Endothelial cell of umbilical vein (primary cell): ENCODE results near the gene BCL11A. TPM values are rescaled to one million over a fixed set of nuclear protein-coding genes. Genes with fewer than 3 reads are reported as not detected.

Source experiments
- BruUV-seq: library from RNA; stranded (reverse); fragments of 400-500 nt; replicated peaks from 2 replicates; lab custom pipeline; 2021; lab: Mats Ljungman, UMichigan
- CTCF ChIA-PET: fragments of 300-600, 350-600 bp; sonication (Branson Sonifier 250); formaldehyde crosslinking; loops from one replicate; lab custom pipeline; 2021; ENCODE audit warnings: antibody characterized with exemption, inconsistent platforms; lab: Charles Lee
- POLR2A ChIA-PET: fragments of 300-600, 350-600 bp; sonication (Branson Sonifier 250); formaldehyde crosslinking; loops from one replicate; lab custom pipeline; 2021; ENCODE audit warnings: antibody characterized with exemption, inconsistent platforms; lab: Charles Lee
- DNase-seq: peaks from one replicate; pipeline ENCODE4 v3.0.0-alpha.2; 2011; ENCODE audit warnings: low read depth, low spot score
- FAIRE-seq: peaks from 2 replicates; lab custom pipeline; 2011; peaks lifted over from hg19 to GRCh38; lab: Jason Lieb, UNC
- H2AFZ ChIP-seq: 2 replicates; pipeline ENCODE4 v1.6.0; 2012; ENCODE audit warnings: low read depth, low read length, control low read depth, inconsistent platforms
- H3K27ac ChIP-seq: 2 replicates; pipeline ENCODE4 v1.5.1; 2011; ENCODE audit warnings: low read depth, mild to moderate bottlenecking, control low read depth, low read length, moderate library complexity; ENCODE audit not compliant: insufficient read depth
- H3K27me3 ChIP-seq, 2 experiments: 2 replicates each; pipeline versions ENCODE4 v1.6.0 to v1.6.1; 2011; ENCODE audit warnings: low read length in 2 of 2, mixed read lengths in 1 of 2; ENCODE audit not compliant: control insufficient read depth in 2 of 2, insufficient read depth in 2 of 2
- H3K36me3 ChIP-seq, 2 experiments: 2 replicates in 1 of 2; 3 replicates in 1 of 2; pipeline ENCODE4 v1.5.1; 2011; ENCODE audit warnings: low read length in 2 of 2, mild to moderate bottlenecking in 1 of 2, moderate library complexity in 1 of 2; ENCODE audit not compliant: control insufficient read depth in 2 of 2, insufficient read depth in 2 of 2; ENCODE audit errors: extremely low read depth in 1 of 2
- H3K4me1 ChIP-seq: 3 replicates; pipeline ENCODE4 v1.5.1; 2011; ENCODE audit warnings: mild to moderate bottlenecking, low read length; ENCODE audit not compliant: control insufficient read depth, insufficient read depth; ENCODE audit errors: extremely low read depth
- H3K4me2 ChIP-seq: 2 replicates; pipeline ENCODE4 v1.6.1; 2011; ENCODE audit warnings: low read length, control low read depth, mixed read lengths; ENCODE audit not compliant: insufficient read depth
- H3K4me3 ChIP-seq, 3 experiments: fragments of 200-600 bp in 1 of 3; sonication (generic), shearing (Covaris generic) in 1 of 3; replicated peaks in 1 of 3; 2 replicates each; pipeline ENCODE4 v1.5.1; 2011 to 2016; ENCODE audit warnings: control low read depth in 3 of 3, low read length in 3 of 3, mild to moderate bottlenecking in 2 of 3, inconsistent platforms in 1 of 3, low read depth in 1 of 3, moderate library complexity in 1 of 3; ENCODE audit not compliant: insufficient read depth in 1 of 3
- H3K79me2 ChIP-seq: 2 replicates; pipeline ENCODE4 v1.6.0; 2012; ENCODE audit warnings: low read length, inconsistent platforms; ENCODE audit not compliant: control insufficient read depth, insufficient read depth
- H3K9ac ChIP-seq: replicated peaks from 2 replicates; pipeline ENCODE3; 2011; ENCODE audit warnings: low read length, control low read depth; ENCODE audit not compliant: insufficient read depth; ENCODE audit errors: extremely low read depth
- H3K9me1 ChIP-seq: replicated peaks from 3 replicates; pipeline ENCODE4 v1.6.0; 2011; ENCODE audit warnings: mild to moderate bottlenecking, low read length; ENCODE audit not compliant: control insufficient read depth, insufficient read depth; ENCODE audit errors: extremely low read depth
- H3K9me3 ChIP-seq: replicated peaks from 2 replicates; pipeline ENCODE4 v1.5.1; 2012; ENCODE audit warnings: low read length, inconsistent platforms; ENCODE audit not compliant: control insufficient read depth, insufficient read depth
- H4K20me1 ChIP-seq: replicated peaks from 2 replicates; pipeline ENCODE3; 2011; ENCODE audit warnings: mild to moderate bottlenecking, low read length; ENCODE audit not compliant: control insufficient read depth, insufficient read depth; ENCODE audit errors: extremely low read depth
- CTCF ChIP-seq, 2 donors: IDR thresholded peaks; 1 replicate in 1 of 2; 2 replicates in 1 of 2; pipeline ENCODE4 v1.5.1; 2011; ENCODE audit warnings: low read length in 2 of 2, mild to moderate bottlenecking in 2 of 2, moderate library complexity in 2 of 2, control low read depth in 1 of 2, inconsistent platforms in 1 of 2, low read depth in 1 of 2; ENCODE audit not compliant: insufficient read depth in 1 of 2; ENCODE audit errors: extremely low read depth in 1 of 2
- EZH2 ChIP-seq: IDR thresholded peaks from 2 replicates; pipeline ENCODE4 v1.6.1; 2012; ENCODE audit warnings: borderline replicate concordance, low read depth, mild to moderate bottlenecking, moderate library complexity, low read length, inconsistent platforms; ENCODE audit not compliant: severe bottlenecking
- FOS ChIP-seq: IDR thresholded peaks from 2 replicates; pipeline ENCODE4 v1.6.1; 2011; ENCODE audit warnings: mild to moderate bottlenecking, low read length, moderate library complexity, borderline replicate concordance; ENCODE audit not compliant: insufficient read depth
- GATA2 ChIP-seq: IDR thresholded peaks from 2 replicates; pipeline ENCODE4 v1.7.0; 2011; ENCODE audit warnings: low read depth, mild to moderate bottlenecking, moderate library complexity, mixed read lengths, low read length; ENCODE audit not compliant: insufficient read length, insufficient read depth
- JUN ChIP-seq: IDR thresholded peaks from 2 replicates; pipeline ENCODE4 v1.6.1; 2011; ENCODE audit warnings: borderline replicate concordance, low read depth; ENCODE audit not compliant: insufficient read length, insufficient read depth
- MAX ChIP-seq: IDR thresholded peaks from 2 replicates; pipeline ENCODE4 v1.6.1; 2011; ENCODE audit not compliant: insufficient read depth, insufficient read length
- MYC ChIP-seq: IDR thresholded peaks from one replicate; pipeline ENCODE4 v1.6.1; 2011; ENCODE audit warnings: mild to moderate bottlenecking, low read depth, low read length
- POLR2A ChIP-seq: IDR thresholded peaks from 2 replicates; pipeline ENCODE4 v1.6.1; 2012; ENCODE audit warnings: low read depth, mild to moderate bottlenecking, control low read depth, low read length
- POLR2AphosphoS5 ChIP-seq: IDR thresholded peaks from 2 replicates; pipeline ENCODE4 v1.6.1; 2012; ENCODE audit warnings: low read depth, mild to moderate bottlenecking, control low read depth, low read length, moderate library complexity; ENCODE audit not compliant: insufficient read depth
- dilution Hi-C: fragments of 300-500 bp; cut with MboI; formaldehyde crosslinking; loops from one replicate; pipeline ENCODE4 v1.15.0; 2019; ENCODE audit warnings: low sequenced_read_pairs; ENCODE audit not compliant: extremely low pct_ligation_motif_present
- intact Hi-C: fragments of 100-400 bp; cut with micrococcal nuclease; formaldehyde crosslinking; loops from one replicate; pipeline ENCODE4 v1.10.0; 2022
- polyA plus RNA-seq, 4 experiments: library from polyadenylated mRNA; depleted of rRNA in 3 of 4; stranded (reverse) in 3 of 4; unstranded in 1 of 4; fragments of >200 nt; gene quantifications; 2 replicates each; pipeline versions ENCODE4 v1.2.1 to v1.2.3, GENCODE V29; 2011 to 2012; ENCODE audit warnings: missing spikeins in 1 of 4
- total RNA-seq: library from RNA; stranded (reverse); gene quantifications from 2 replicates; pipeline ENCODE4 v1.2.3, GENCODE V29; 2021

BCL11A gene
- total and polyA plus RNA-seq, 2 donors (not counting 3 experiments of a cell fraction or from before 2014, with no cell fraction given): 0.12 to 0.88 TPM

GRCh38 chr2:60529136-60529784 lies 24.2 kb downstream of the BCL11A start:
- intact Hi-C loops: no loop called here
- POLR2A ChIA-PET: no interaction called here

More at GRCh38 chr2:60529136-60529784, 24.2 kb downstream of the BCL11A start:
- H3K27ac ChIP-seq: no peak overlapping the region
- CTCF ChIA-PET: no interaction called here
- FAIRE-seq (no peak), DNase-seq (no peak)
- TF ChIP-seq CTCF (IDR thresholded peaks at IDR 0.05; ENCODE audit: extremely low read depth in 1 of 2, insufficient read depth in 1 of 2, low read depth in 1 of 2, low read length in 2 of 2): no peak
- no peak for TF ChIP-seq GATA2
- no peak for TF ChIP-seq EZH2
- no peak for TF ChIP-seq POLR2A
- no peak for TF ChIP-seq FOS
- TF ChIP-seq MYC: no peak
- no peak for TF ChIP-seq MAX
- no peak for TF ChIP-seq JUN
- no peak for TF ChIP-seq POLR2AphosphoS5
- H3K27me3 ChIP-seq: peaks cover 0 to 4% of the 10 kb centered on the region in 2 experiments
- no peaks in the 10 kb centered on the region for H4K20me1 ChIP-seq
- BruUV-seq: no TSS peak
- H3K9me1 ChIP-seq: no peaks in the 10 kb centered on the region
- H2AFZ ChIP-seq: no peak overlapping the region
- dilution Hi-C loops: no loop called here
- no peak overlapping the region for H3K9ac ChIP-seq
- H3K36me3 ChIP-seq: no peaks in the 10 kb centered on the region
- H3K79me2 ChIP-seq: no peaks in the 10 kb centered on the region
- no peak overlapping the region for H3K4me2 ChIP-seq
- H3K4me1 ChIP-seq: no peaks in the 10 kb centered on the region
- no peaks in the 10 kb centered on the region for H3K9me3 ChIP-seq
- H3K4me3 ChIP-seq: no peak overlapping the region
